Transverse colon (tissue), 4 donors: ENCODE measurements around the gene FBXL3. TPM values are rescaled to one million over a fixed set of nuclear protein-coding genes. Genes with fewer than 3 reads are reported as not detected.
A peak's percentile ranks its signal among the peaks of the same experiment; 100 is the strongest.
"Not testable (repeated sequence)": the region's sequence is repeated elsewhere in the genome, so short reads cannot be mapped to it uniquely, and the experiment has no call there.

Experiments used
- DNase-seq: peaks from one replicate; pipeline ENCODE4 v3.0.0-alpha.2; 2019
- H3K27ac ChIP-seq, 4 donors: fragments of 200-600 bp; sonication (generic); 2 replicates each; pipeline ENCODE4 v1.5.1; 2016 to 2018; ENCODE audit warnings: inconsistent platforms in 4 of 4
- H3K27me3 ChIP-seq: fragments of 200-600 bp; sonication (generic); 2 replicates; pipeline ENCODE4 v1.5.1; 2017; ENCODE audit warnings: inconsistent platforms
- H3K36me3 ChIP-seq, 4 donors: fragments of 200-600 bp; sonication (generic); 2 replicates each; pipeline ENCODE4 v1.5.1; 2017 to 2019; ENCODE audit warnings: inconsistent platforms in 4 of 4
- H3K4me1 ChIP-seq, 4 donors: fragments of 200-600 bp; sonication (generic); 2 replicates each; pipeline ENCODE4 v1.5.1; 2017 to 2020; ENCODE audit warnings: inconsistent platforms in 4 of 4
- H3K4me3 ChIP-seq, 4 donors: fragments of 200-600 bp; sonication (generic); 1 replicate in 1 of 4; 2 replicates in 3 of 4; pipeline versions ENCODE4 v1.5.1 to v1.6.1; 2017 to 2019; ENCODE audit warnings: inconsistent platforms in 4 of 4
- H3K9me3 ChIP-seq, 2 donors: fragments of 200-600 bp; sonication (generic); 2 replicates each; pipeline ENCODE4 v1.5.1; 2017 to 2019; ENCODE audit warnings: inconsistent platforms in 2 of 2
- CTCF ChIP-seq, 5 experiments: fragments of 200-600 bp in 3 of 5; fragments of 450-650 bp in 2 of 5; sonication (generic) in 3 of 5; IDR thresholded peaks; 1 replicate in 2 of 5; 2 replicates in 3 of 5; pipeline ENCODE4 v1.5.1; 2016 to 2017; ENCODE audit warnings: antibody characterized with exemption in 5 of 5, inconsistent platforms in 3 of 5, mild to moderate bottlenecking in 2 of 5, moderate library complexity in 1 of 5
- EP300 ChIP-seq: sonication (generic); formaldehyde crosslinking; IDR thresholded peaks from one replicate; pipeline ENCODE4 v1.6.1; 2017; ENCODE audit warnings: antibody characterized with exemption, low read depth
- POLR2A ChIP-seq: fragments of 450-650 bp; IDR thresholded peaks from one replicate; pipeline ENCODE4 v1.6.1; 2016; ENCODE audit warnings: antibody characterized with exemption, mild to moderate bottlenecking, moderate library complexity
- POLR2AphosphoS5 ChIP-seq, 3 donors: sonication (generic); formaldehyde crosslinking; IDR thresholded peaks; one replicate each; pipeline ENCODE4 v1.6.1; 2016; ENCODE audit warnings: antibody characterized with exemption in 3 of 3
- WGBS, 2 donors: methylation state at CpG; one replicate each; pipeline ENCODE4 v1.1.5; 2018; ENCODE audit warnings: low coverage in 1 of 2; 5-methylcytosine and 5-hydroxymethylcytosine counted together
- in situ Hi-C, 4 donors: fragments of 200-750 bp; cut with MboI; loops; one replicate each; pipeline versions ENCODE4 v1.15.0 to v1.15.1; 2017; ENCODE audit warnings: low sequenced_read_pairs in 3 of 4, low pct_ligation_motif_present in 1 of 4, low pct_unique_long_range_greater_than_20kb in 1 of 4
- intact Hi-C: fragments of 100-400 bp; cut with DNase I; formaldehyde crosslinking; loops from one replicate; pipeline ENCODE4 v1.15.1; 2023; ENCODE audit warnings: low total_unique reads
- total RNA-seq, 4 donors: library from RNA; depleted of rRNA; stranded (reverse); fragments of >200 nt; gene quantifications; one replicate each; pipeline ENCODE4 v1.1.0, GENCODE V29; 2016

The FBXL3 gene
- total RNA-seq, 4 donors from 2014 or later, result 23.1 to 111 (median 88.4) TPM

GRCh38 chr13:77016251-77016812 lies 10.6 kb downstream of the FBXL3 start:
- TF ChIP-seq POLR2AphosphoS5 (IDR thresholded peaks at IDR 0.05) (no peak), CTCF (IDR thresholded peaks at IDR 0.05) (no peak), EP300 (no peak), POLR2A (no peak)
- H3K27ac ChIP-seq, result peak overlapping the region in 2 of 4 donors; percentile 30 to 62
- H3K9me3 ChIP-seq, result no peaks in the 10 kb centered on the region
- DNase-seq, result no peak
- peaks cover 0 to 55% (median 23%) of the 10 kb centered on the region in 4 donors for H3K36me3 ChIP-seq
- in situ Hi-C loops, result no loop called here
- WGBS, 2 donors, result 87 to 96% methylated on average over 3 of the region's 3 CpGs
- H3K4me3 ChIP-seq, result no peak overlapping the region
- peaks cover 12 to 81% (median 41%) of the 10 kb centered on the region in 4 donors for H3K4me1 ChIP-seq
- intact Hi-C loops, result no loop called here
- no peaks in the 10 kb centered on the region for H3K27me3 ChIP-seq

- H3K36me3 ChIP-seq, result peaks cover 0 to 67% (median 27%) of the 10 kb centered on the region in 4 donors
- peaks cover 8 to 69% (median 30%) of the 10 kb centered on the region in 4 donors for H3K4me1 ChIP-seq
- 91 to 95% methylated on average over 2 of the region's 2 CpGs for WGBS, 2 donors
Observed at GRCh38 chr13:77014906-77015685, 11.9 kb downstream of the FBXL3 start.

GRCh38 chr13:77013853-77014542 lies 13.0 kb downstream of the FBXL3 start:
- Histone ChIP-seq H3K4me3 (no peak overlapping the region), H3K36me3 (peaks cover 0 to 76% (median 32%) of the 10 kb centered on the region in 4 donors), H3K4me1 (peaks cover 0 to 58% (median 20%) of the 10 kb centered on the region in 4 donors), H3K9me3 (no peaks in the 10 kb centered on the region), H3K27me3 (no peaks in the 10 kb centered on the region), H3K27ac (peak overlapping the region in 3 of 4 donors; percentile 21 to 62 (median 45))
- WGBS, 2 donors, result 41 to 44% methylated on average over 2 of the region's 2 CpGs
- no peak for DNase-seq
- no peak for TF ChIP-seq POLR2AphosphoS5 (IDR thresholded peaks at IDR 0.05)
- no peak for TF ChIP-seq EP300
- no peak for TF ChIP-seq POLR2A
- TF ChIP-seq CTCF (IDR thresholded peaks at IDR 0.05), result no peak
- in situ Hi-C loops (no loop called here), intact Hi-C loops (no loop called here)

More at GRCh38 chr13:77014906-77015685, 11.9 kb downstream of the FBXL3 start:
- intact Hi-C loops, result no loop called here
- no peak for DNase-seq
- no peak for TF ChIP-seq EP300
- TF ChIP-seq CTCF (IDR thresholded peaks at IDR 0.05), result peak in 1 of 5 experiments; percentile 2
- no peak overlapping the region for H3K4me3 ChIP-seq
- no peaks in the 10 kb centered on the region for H3K9me3 ChIP-seq
- peak overlapping the region in 3 of 4 donors; percentile 21 to 62 (median 45) for H3K27ac ChIP-seq
- no peaks in the 10 kb centered on the region for H3K27me3 ChIP-seq
- in situ Hi-C loops, result no loop called here

- in situ Hi-C loops, H3K27ac ChIP-seq, H3K4me3 ChIP-seq, H3K27me3 ChIP-seq, intact Hi-C loops, H3K9me3 ChIP-seq, DNase-seq: not testable (repeated sequence)
- Histone ChIP-seq H3K4me1 (peaks cover 0 to 24% (median 6%) of the 10 kb centered on the region in 4 donors), H3K36me3 (peaks cover 0 to 77% (median 19%) of the 10 kb centered on the region in 4 donors)
- WGBS, 2 donors, result 95 to 100% methylated on average over 5 of the region's 5 CpGs
Observed at GRCh38 chr13:77009719-77010118, 17.2 kb downstream of the FBXL3 start.
